Mucosa of descending colon (tissue), 3 donors: ENCODE data around the gene L2HGDH. TPM values are rescaled to one million over a fixed set of nuclear protein-coding genes. Genes with fewer than 3 reads are reported as not detected.

Experiments used
- ATAC-seq: fragments of 200-7000 bp; cut with Tn5 transposase; one replicate; pipeline ENCODE4 v1.9.1; 2020; ENCODE audit warnings: mild to moderate bottlenecking, moderate library complexity
- DNase-seq, 3 donors: peaks; one replicate each; pipeline ENCODE4 v3.0.0-alpha.2; 2020
- H3K36me3 ChIP-seq: fragments of 200-600 bp; one replicate; pipeline ENCODE4 v1.8.0; 2021; ENCODE audit warnings: low read depth, mild to moderate bottlenecking
- H3K4me1 ChIP-seq: fragments of 200-600 bp; one replicate; pipeline ENCODE4 v1.8.0; 2021; ENCODE audit warnings: low read depth, mild to moderate bottlenecking
- H3K4me3 ChIP-seq: fragments of 200-600 bp; one replicate; pipeline ENCODE4 v1.8.0; 2021; ENCODE audit warnings: mild to moderate bottlenecking
- H3K9me3 ChIP-seq: fragments of 200-600 bp; one replicate; pipeline ENCODE4 v1.8.0; 2021; ENCODE audit warnings: mild to moderate bottlenecking
- CTCF ChIP-seq: fragments of 200-600 bp; IDR thresholded peaks from one replicate; pipeline ENCODE4 v1.8.0; 2022; ENCODE audit warnings: antibody characterized with exemption, mild to moderate bottlenecking
- intact Hi-C, 2 donors: fragments of 100-400 bp; cut with DNase I in 1 of 2; cut with micrococcal nuclease in 1 of 2; formaldehyde crosslinking; loops; one replicate each; pipeline versions ENCODE4 v1.11.0 to v1.11.1; 2022; cut with DNase I, micrococcal nuclease
- microRNA-seq: library from miRNA; unstranded; fragments of <30 nt; microRNA quantifications from one replicate; pipeline ENCODE4, GENCODE V29; 2019
- total RNA-seq, 3 donors: library from RNA; stranded (reverse); fragmentation: NEBNext Ultra II Directional in 2 of 3; extraction: Animal tissue kit (Norgen Biotek cat#: 25700) in 2 of 3; gene quantifications; one replicate each; pipeline versions ENCODE4 v1.2.1 to v1.2.4, GENCODE V29; 2021 to 2023
- donor health status: DM: no; HTN: no; CAD: no; lungs with moderate emphysema.
- donor health status: DM: no; HTN: no; CAD: no.
- donor health status: DM: no; HTN: yes; CAD: no.

The L2HGDH gene
- total RNA-seq, 3 donors from 2014 or later: 7.2 to 11.2 (median 9.8) TPM

- H3K9me3 ChIP-seq: no peaks in the 10 kb centered on the region
- peaks cover 6% of the 10 kb centered on the region for H3K36me3 ChIP-seq
- H3K4me1 ChIP-seq: no peaks in the 10 kb centered on the region
- intact Hi-C loops: no loop called here
- no peak for TF ChIP-seq CTCF
- H3K4me3 ChIP-seq: no peak overlapping the region
- DNase-seq (no peak), ATAC-seq (no peak)
These were observed 120.5 kb downstream of the L2HGDH start for GRCh38 chr14:50191499-50191898.

Small RNAs within 50 kb of the gene (microRNA-seq; reads per million reads assigned to microRNA genes)
- 0.70 reads per million for gene MIR4504

Other genes with a start within 250 kb of the L2HGDH start
- gene VCPKMT, start 195.7 kb downstream of the L2HGDH start, total RNA-seq: 1 to 10 TPM; 5.9 to 8.9 (median 6.9) TPM
- gene SOS2, start 80.7 kb downstream of the L2HGDH start, total RNA-seq: 10 to 100 TPM; 38.0 to 60.2 (median 44.4) TPM
- gene DMAC2L, start 95 bp upstream of the L2HGDH start, total RNA-seq: 10 to 100 TPM; 18.9 to 27.6 (median 21.5) TPM
- 10 to 100 TPM; 31.0 to 70.4 (median 53.5) TPM for gene CDKL1, start 84.7 kb upstream of the L2HGDH start, total RNA-seq
- 10 to 100 TPM; 42.2 to 65.8 (median 45.3) TPM for gene MAP4K5, start 220.3 kb upstream of the L2HGDH start, total RNA-seq
- gene ATL1, start 247.9 kb upstream of the L2HGDH start, total RNA-seq: 10 to 100 TPM; 12.0 to 15.1 (median 13.1) TPM